Large intestine (tissue), 3 donors: ENCODE results near the gene FAM120A. TPM values are rescaled to one million over a fixed set of nuclear protein-coding genes. Genes with fewer than 3 reads are reported as not detected.

ENCODE experiments used
- DNase-seq, 2 donors: peaks; one replicate each; pipeline versions ENCODE4 v3.0.0 to v3.0.0-alpha.2; 2013
- H3K27ac ChIP-seq: one replicate; pipeline ENCODE4 v1.5.1; 2013; ENCODE audit warnings: low read length
- H3K27me3 ChIP-seq: 2 replicates; pipeline ENCODE4 v1.6.1; 2013; ENCODE audit warnings: low read length; ENCODE audit not compliant: control insufficient read depth, insufficient read depth
- H3K36me3 ChIP-seq: 2 replicates; pipeline ENCODE4 v1.6.1; 2013; ENCODE audit warnings: low read length; ENCODE audit not compliant: control insufficient read depth, insufficient read depth
- H3K4me1 ChIP-seq: one replicate; pipeline ENCODE4 v1.6.1; 2013; ENCODE audit warnings: low read length; ENCODE audit not compliant: control insufficient read depth, insufficient read depth
- H3K4me3 ChIP-seq: one replicate; pipeline ENCODE4 v1.5.1; 2013; ENCODE audit warnings: low read length
- H3K9me3 ChIP-seq: one replicate; pipeline ENCODE4 v1.6.1; 2013; ENCODE audit warnings: mild to moderate bottlenecking, low read depth, low read length, moderate library complexity; ENCODE audit not compliant: control insufficient read depth
- WGBS: methylation state at CpG from one replicate; pipeline ENCODE4 v1.1.5; 2013; ENCODE audit warnings: low lambda C conversion rate; ENCODE audit not compliant: insufficient coverage; 5-methylcytosine and 5-hydroxymethylcytosine counted together
- polyA plus RNA-seq: library from polyadenylated mRNA; unstranded; fragments of 120-200 nt; gene quantifications from one replicate; pipeline ENCODE4 v1.2.1, GENCODE V29; 2013

Gene FAM120A
- polyA plus RNA-seq, 1 donor = 80.8 TPM

- peak in 1 of 2 donors; percentile 53 for DNase-seq
- Histone ChIP-seq H3K4me1 (peaks cover 60% of the 10 kb centered on the region), H3K36me3 (peaks cover 3% of the 10 kb centered on the region), H3K9me3 (no peaks in the 10 kb centered on the region), H3K27ac (peak overlapping the region; percentile 97), H3K27me3 (no peaks in the 10 kb centered on the region), H3K4me3 (no peak overlapping the region)
- no CpG with 5 or more reads among the region's 3 CpGs for WGBS
These were observed 16.0 kb downstream of the FAM120A start for GRCh38 chr9:93467462-93467861.

GRCh38 chr9:93468763-93469456 lies 17.4 kb downstream of the FAM120A start:
- Histone ChIP-seq H3K36me3 (peaks cover 7% of the 10 kb centered on the region), H3K9me3 (no peaks in the 10 kb centered on the region), H3K27me3 (no peaks in the 10 kb centered on the region), H3K27ac (peak overlapping the region; percentile 97), H3K4me1 (peaks cover 60% of the 10 kb centered on the region), H3K4me3 (peak overlapping the region; percentile 5)
- WGBS = 0% methylated on average over 1 of the region's 5 CpGs
- peak; percentile 74 to 87 for DNase-seq

- Histone ChIP-seq H3K4me3 (no peak overlapping the region), H3K9me3 (no peaks in the 10 kb centered on the region), H3K36me3 (peaks cover 10% of the 10 kb centered on the region), H3K27ac (peak overlapping the region; percentile 97), H3K27me3 (no peaks in the 10 kb centered on the region), H3K4me1 (peaks cover 48% of the 10 kb centered on the region)
- whole genome bisulfite sequencing = 70% methylated on average over 2 of the region's 5 CpGs
- no peak for DNase-seq
These were observed 18.9 kb downstream of the FAM120A start for GRCh38 chr9:93470391-93470790.

DNA sequence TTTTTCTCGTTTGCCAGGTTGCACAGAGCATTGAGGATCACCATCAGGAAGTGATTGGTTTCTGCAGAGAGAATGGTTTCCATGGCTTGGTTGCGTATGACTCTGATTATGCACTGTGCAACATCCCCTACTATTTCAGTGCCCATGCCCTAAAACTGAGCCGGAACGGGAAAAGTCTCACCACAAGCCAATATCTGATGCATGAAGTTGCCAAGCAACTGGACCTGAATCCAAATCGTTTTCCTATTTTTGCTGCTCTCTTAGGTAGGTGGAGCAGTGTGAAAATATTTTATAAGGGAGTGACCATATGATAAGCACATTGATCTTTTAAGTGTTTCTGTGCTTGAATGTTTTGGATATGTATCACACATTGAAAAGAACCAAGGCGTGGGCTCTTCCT lies 19.6 kb downstream of the FAM120A start:
- Histone ChIP-seq H3K4me1 (peaks cover 45% of the 10 kb centered on the region), H3K27ac (peak overlapping the region; percentile 26), H3K4me3 (no peak overlapping the region), H3K9me3 (no peaks in the 10 kb centered on the region), H3K36me3 (peaks cover 10% of the 10 kb centered on the region), H3K27me3 (no peaks in the 10 kb centered on the region)
- no peak for DNase-seq
- WGBS = no CpG with 5 or more reads among the region's 6 CpGs

- no peak overlapping the region for H3K27ac ChIP-seq
- no peak overlapping the region for H3K4me3 ChIP-seq
- no peaks in the 10 kb centered on the region for H3K9me3 ChIP-seq
- peaks cover 18% of the 10 kb centered on the region for H3K36me3 ChIP-seq
- no peak for DNase-seq
- WGBS = no CpG with 5 or more reads among the region's 5 CpGs
- H3K4me1 ChIP-seq = peaks cover 24% of the 10 kb centered on the region
- H3K27me3 ChIP-seq = no peaks in the 10 kb centered on the region
These were observed 21.9 kb downstream of the FAM120A start for GRCh38 chr9:93473411-93473810.

DNA sequence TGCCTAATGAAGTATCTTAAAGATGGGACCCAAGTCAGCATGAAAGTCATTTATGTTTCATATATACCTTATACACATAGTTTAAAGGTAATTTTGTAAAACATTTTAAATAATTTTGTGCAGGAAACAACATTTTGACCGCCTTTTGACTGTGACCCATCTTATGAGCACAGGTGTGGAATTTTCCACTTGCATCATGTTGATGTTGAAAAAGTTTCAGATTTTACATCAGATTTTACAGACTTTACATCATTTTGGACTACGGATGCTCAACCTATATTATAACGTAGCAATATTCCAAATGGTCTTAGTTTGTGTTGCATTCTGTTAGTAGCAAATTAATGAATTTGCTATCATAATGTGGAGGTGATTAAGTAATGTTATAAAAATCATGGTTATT lies 23.6 kb downstream of the FAM120A start:
- Histone ChIP-seq H3K4me1 (peaks cover 9% of the 10 kb centered on the region), H3K9me3 (no peaks in the 10 kb centered on the region), H3K36me3 (peaks cover 21% of the 10 kb centered on the region), H3K27ac (no peak overlapping the region), H3K4me3 (no peak overlapping the region), H3K27me3 (no peaks in the 10 kb centered on the region)
- no CpG with 5 or more reads among the region's 3 CpGs for WGBS
- no peak for DNase-seq

DNA sequence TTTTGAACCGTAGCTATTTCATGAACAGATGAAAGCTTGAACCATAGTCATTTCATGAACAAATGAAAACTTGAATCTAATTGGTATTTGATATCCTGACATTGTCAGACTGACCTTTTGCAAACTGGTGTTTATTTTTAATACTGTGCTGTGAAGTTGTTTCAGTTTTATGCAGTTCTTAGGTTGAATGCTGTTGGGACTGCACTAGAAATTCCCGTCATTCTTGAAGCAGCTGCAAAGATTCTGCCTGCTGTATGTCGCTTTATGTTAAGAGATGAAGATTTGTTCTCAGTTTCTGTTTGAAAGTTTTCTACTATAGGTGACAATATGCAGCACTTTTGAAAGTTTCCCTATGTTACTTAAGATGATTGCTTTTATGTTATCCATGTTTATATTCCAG lies 24.4 kb downstream of the FAM120A start:
- Histone ChIP-seq H3K4me3 (no peak overlapping the region), H3K9me3 (no peaks in the 10 kb centered on the region), H3K27ac (no peak overlapping the region), H3K4me1 (peaks cover 5% of the 10 kb centered on the region), H3K27me3 (no peaks in the 10 kb centered on the region), H3K36me3 (peaks cover 28% of the 10 kb centered on the region)
- DNase-seq = no peak
- WGBS = 80% methylated on average over 1 of the region's 3 CpGs

DNA sequence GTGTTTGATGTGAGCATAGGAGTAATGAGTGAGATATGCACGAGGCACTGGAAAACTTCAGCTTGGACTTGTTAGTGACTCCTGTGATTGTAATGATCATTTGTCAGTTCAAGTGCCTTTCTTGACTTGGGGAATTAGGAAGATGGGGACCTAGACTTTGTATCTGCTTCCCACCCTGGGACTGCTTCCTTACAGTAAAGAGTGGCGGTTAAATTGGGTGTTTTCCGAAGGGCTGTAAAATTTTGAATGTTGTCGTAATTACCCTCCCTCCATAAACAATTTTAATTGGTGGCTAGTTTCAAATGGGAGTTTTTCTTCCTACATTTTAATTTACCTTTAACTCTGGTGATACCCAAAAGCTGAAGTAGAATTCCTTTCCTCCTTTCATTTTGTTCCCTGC lies 25.4 kb downstream of the FAM120A start:
- H3K9me3 ChIP-seq = no peaks in the 10 kb centered on the region
- no peaks in the 10 kb centered on the region for H3K4me1 ChIP-seq
- H3K4me3 ChIP-seq = no peak overlapping the region
- WGBS = 71% methylated on average over 1 of the region's 4 CpGs
- H3K27me3 ChIP-seq = no peaks in the 10 kb centered on the region
- peaks cover 30% of the 10 kb centered on the region for H3K36me3 ChIP-seq
- no peak overlapping the region for H3K27ac ChIP-seq
- DNase-seq = no peak

GRCh38 chr9:93477397-93477796 lies 25.9 kb downstream of the FAM120A start:
- Histone ChIP-seq H3K27ac (no peak overlapping the region), H3K36me3 (peaks cover 30% of the 10 kb centered on the region), H3K9me3 (no peaks in the 10 kb centered on the region), H3K4me3 (no peak overlapping the region), H3K4me1 (no peaks in the 10 kb centered on the region), H3K27me3 (no peaks in the 10 kb centered on the region)
- no CpG with 5 or more reads among the region's 2 CpGs for WGBS
- no peak for DNase-seq

GRCh38 chr9:93479726-93480125 lies 28.2 kb downstream of the FAM120A start:
- no peaks in the 10 kb centered on the region for H3K4me1 ChIP-seq
- H3K27ac ChIP-seq = no peak overlapping the region
- no peaks in the 10 kb centered on the region for H3K9me3 ChIP-seq
- peaks cover 36% of the 10 kb centered on the region for H3K36me3 ChIP-seq
- no peak for DNase-seq
- whole genome bisulfite sequencing = 63% methylated on average over 2 of the region's 4 CpGs
- no peaks in the 10 kb centered on the region for H3K27me3 ChIP-seq
- no peak overlapping the region for H3K4me3 ChIP-seq

DNA sequence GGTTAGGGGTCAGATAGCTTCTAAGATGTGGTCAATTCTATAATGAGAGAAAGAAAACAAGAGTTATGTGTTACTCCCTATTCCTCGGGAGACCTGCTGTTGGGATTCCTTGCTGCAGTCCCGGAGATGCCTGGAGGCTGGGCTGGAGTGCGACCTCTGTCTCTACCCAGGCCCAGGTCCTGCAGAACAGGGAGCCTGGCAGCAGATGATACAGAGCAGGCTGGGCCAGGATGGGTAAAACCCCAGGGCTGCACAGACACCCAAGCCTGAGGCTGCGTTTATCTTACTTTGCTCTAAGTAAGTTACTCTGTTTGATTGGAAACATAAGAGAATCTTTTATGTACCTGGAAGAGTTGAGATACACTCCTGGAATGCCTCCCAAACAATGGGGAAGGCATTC lies 28.8 kb downstream of the FAM120A start:
- DNase-seq = no peak
- no peaks in the 10 kb centered on the region for H3K9me3 ChIP-seq
- H3K4me1 ChIP-seq = no peaks in the 10 kb centered on the region
- no CpG with 5 or more reads among the region's 4 CpGs for WGBS
- no peak overlapping the region for H3K4me3 ChIP-seq
- H3K36me3 ChIP-seq = peaks cover 39% of the 10 kb centered on the region
- H3K27ac ChIP-seq = no peak overlapping the region
- no peaks in the 10 kb centered on the region for H3K27me3 ChIP-seq
